ENCODE data around the gene LMNB1.

DNA sequence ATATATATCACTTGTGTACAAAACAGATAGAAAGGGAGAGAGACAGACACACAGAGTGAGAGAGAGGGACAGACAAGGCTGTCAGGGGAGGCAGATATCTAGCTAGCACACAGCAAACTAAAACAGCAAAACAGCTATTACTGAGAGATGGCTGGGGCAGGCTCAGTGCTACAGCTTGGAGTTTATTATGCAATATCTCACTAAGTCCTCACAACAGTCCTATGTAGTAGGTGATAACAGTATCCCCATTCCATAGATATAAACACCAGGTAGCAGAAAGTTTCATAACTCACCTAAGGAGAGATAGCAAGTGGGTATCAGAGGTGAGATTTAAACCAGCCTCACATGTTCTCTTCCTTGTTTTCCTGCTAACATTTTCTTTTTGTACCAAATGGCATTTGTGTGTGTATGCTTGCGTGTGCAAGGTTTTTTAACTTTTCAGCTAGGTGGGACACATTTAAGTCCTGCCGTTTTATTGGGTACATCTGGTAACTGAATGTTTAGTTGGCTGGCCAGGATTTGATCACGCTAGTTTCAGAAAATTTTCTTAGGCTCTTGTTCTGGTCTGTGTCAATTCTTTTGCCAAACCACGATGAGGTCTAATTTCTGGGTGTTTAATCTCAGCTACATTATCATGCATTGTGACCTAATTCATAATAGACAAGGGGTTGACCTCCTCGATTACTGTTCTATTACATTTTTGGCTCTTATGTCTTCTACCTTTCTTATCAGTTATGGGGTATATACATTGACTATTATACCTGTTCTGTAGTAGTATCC lies 105.1 kb downstream of the LMNB1 start:
- no peak for TF ChIP-seq TAF1 (IDR thresholded peaks at IDR 0.05; ENCODE audit: low read depth, low read length)
- no peak for TF ChIP-seq POLR2A (IDR thresholded peaks at IDR 0.05; ENCODE audit: low read depth, low read length)
- no peak for TF ChIP-seq POLR2AphosphoS5 (IDR thresholded peaks at IDR 0.05; ENCODE audit: low read depth, low read length)
- TF ChIP-seq SPI1 (IDR thresholded peaks at IDR 0.05; ENCODE audit: low read depth, low read length) = no peak
- TF ChIP-seq PAX5 (IDR thresholded peaks at IDR 0.05; ENCODE audit: insufficient read depth, low read length, severe bottlenecking) = no peak
- TF ChIP-seq POU2F2 (IDR thresholded peaks at IDR 0.05; ENCODE audit: low read depth, low read length) = no peak
